HepG2 (cell line): Measurements from ENCODE around the gene RPL27A. TPM values are rescaled to one million over a fixed set of nuclear protein-coding genes. Genes with fewer than 3 reads are reported as not detected.
A peak's percentile ranks its signal among the peaks of the same experiment; 100 is the strongest.

Experiments used
- FOXK1 ChIP-seq: sonication (generic); formaldehyde crosslinking; IDR thresholded peaks from 2 replicates; pipeline ENCODE4 v1.4.0; 2020; ENCODE audit warnings: low read depth, missing genetic modification reagents, borderline replicate concordance
- GLMP ChIP-seq: sonication (generic); formaldehyde crosslinking; IDR thresholded peaks from 2 replicates; pipeline ENCODE4 v1.9.0; 2021; ENCODE audit warnings: missing genetic modification reagents, mild to moderate bottlenecking, borderline replicate concordance
- HMG20A ChIP-seq: IDR thresholded peaks from 2 replicates; pipeline ENCODE4 v1.6.1; 2016; ENCODE audit warnings: borderline replicate concordance
- HNRNPK ChIP-seq: fragments of 200-400 bp; formaldehyde crosslinking; IDR thresholded peaks from 2 replicates; pipeline ENCODE4 v1.6.1; 2018; ENCODE audit warnings: low read length, low read depth, moderate library complexity, mild to moderate bottlenecking; ENCODE audit not compliant: poor library complexity, severe bottlenecking
- IRF9 ChIP-seq: sonication (generic); formaldehyde crosslinking; IDR thresholded peaks from 2 replicates; pipeline ENCODE4 v1.8.0; 2022; ENCODE audit warnings: missing genetic modification reagents, mild to moderate bottlenecking, borderline replicate concordance
- JUNB ChIP-seq: sonication (generic); formaldehyde crosslinking; IDR thresholded peaks from 2 replicates; pipeline ENCODE4 v1.8.0; 2022; ENCODE audit warnings: missing genetic modification reagents, mild to moderate bottlenecking, borderline replicate concordance
- KMT2A ChIP-seq: sonication (generic); formaldehyde crosslinking; IDR thresholded peaks from 2 replicates; pipeline ENCODE4 v1.4.0; 2020; ENCODE audit warnings: missing genetic modification reagents
- PHF20 ChIP-seq: sonication (generic); formaldehyde crosslinking; IDR thresholded peaks from 2 replicates; pipeline ENCODE4 v1.5.0; 2020; ENCODE audit warnings: mild to moderate bottlenecking, missing genetic modification reagents
- PITX1 ChIP-seq: sonication (generic); formaldehyde crosslinking; IDR thresholded peaks from 2 replicates; pipeline ENCODE4 v1.5.1; 2020; ENCODE audit warnings: mild to moderate bottlenecking, missing genetic modification reagents
- POLR2G ChIP-seq: fragments of 200-400 bp; formaldehyde crosslinking; IDR thresholded peaks from 2 replicates; pipeline ENCODE4 v1.6.1; 2018; ENCODE audit warnings: mild to moderate bottlenecking, low read depth, low read length, moderate library complexity
- REL ChIP-seq: sonication (generic); formaldehyde crosslinking; conservative IDR thresholded peaks from 2 replicates; pipeline ENCODE4 v1.8.0; 2022; ENCODE audit warnings: mild to moderate bottlenecking, missing genetic modification reagents, moderate library complexity
- SNAI1 ChIP-seq: sonication (generic); formaldehyde crosslinking; IDR thresholded peaks from 2 replicates; pipeline ENCODE4 v1.5.0; 2020; ENCODE audit warnings: mild to moderate bottlenecking, missing genetic modification reagents, borderline replicate concordance
- TSC22D2 ChIP-seq: sonication (generic); formaldehyde crosslinking; IDR thresholded peaks from 2 replicates; pipeline ENCODE4 v1.5.1; 2020; ENCODE audit warnings: missing genetic modification reagents, mild to moderate bottlenecking, borderline replicate concordance
- ZFP41 ChIP-seq: sonication (generic); formaldehyde crosslinking; IDR thresholded peaks from 2 replicates; pipeline ENCODE4 v1.4.0; 2020; ENCODE audit warnings: mild to moderate bottlenecking, missing genetic modification reagents, borderline replicate concordance
- ZNF232 ChIP-seq: sonication (generic); formaldehyde crosslinking; IDR thresholded peaks from 2 replicates; pipeline ENCODE4 v1.4.0; 2020; ENCODE audit warnings: missing genetic modification reagents, borderline replicate concordance
- ZNF446 ChIP-seq: sonication (generic); formaldehyde crosslinking; IDR thresholded peaks from 2 replicates; pipeline ENCODE4 v1.5.0; 2020; ENCODE audit warnings: mild to moderate bottlenecking, missing genetic modification reagents
- ZNF496 ChIP-seq: sonication (generic); formaldehyde crosslinking; IDR thresholded peaks from 2 replicates; pipeline ENCODE4 v1.8.1; 2023; ENCODE audit warnings: mild to moderate bottlenecking, moderate library complexity, missing genetic modification reagents; ENCODE audit not compliant: insufficient replicate concordance
- ZNF709 ChIP-seq: sonication (generic); formaldehyde crosslinking; IDR thresholded peaks from 2 replicates; pipeline ENCODE4 v1.5.0; 2020; ENCODE audit warnings: mild to moderate bottlenecking, missing genetic modification reagents
- ZNF720 ChIP-seq: sonication (generic); formaldehyde crosslinking; IDR thresholded peaks from 2 replicates; pipeline ENCODE4 v1.4.0; 2020; ENCODE audit warnings: missing genetic modification reagents
- ZSCAN30 ChIP-seq: sonication (generic); formaldehyde crosslinking; IDR thresholded peaks from 2 replicates; pipeline ENCODE4 v1.5.0; 2020; ENCODE audit warnings: mild to moderate bottlenecking, missing genetic modification reagents
- ZZZ3 ChIP-seq: sonication (generic); formaldehyde crosslinking; IDR thresholded peaks from 2 replicates; pipeline ENCODE4 v1.4.0; 2020; ENCODE audit warnings: missing genetic modification reagents, mild to moderate bottlenecking, borderline replicate concordance
- polyA plus RNA-seq, 8 experiments: library from polyadenylated mRNA; depleted of rRNA in 3 of 8; stranded (reverse) in 7 of 8; unstranded in 1 of 8; fragments of >200 nt; fragmentation: Illumina TruSeq in 4 of 8; extraction: Trizol in 4 of 8; gene quantifications; 2 replicates each; pipeline versions ENCODE4 v1.2.1 to v1.2.3, GENCODE V29; 2011 to 2016; ENCODE audit warnings: low read depth in 4 of 8, missing spikeins in 1 of 8, mixed read lengths in 1 of 8; ENCODE audit not compliant: insufficient read depth in 1 of 8
- total RNA-seq, 5 experiments: library from RNA; depleted of rRNA; stranded (reverse); fragments of >200 nt; fragmentation: Illumina TruSeq; extraction: Trizol; gene quantifications; 2 replicates each; pipeline ENCODE4 v1.2.3, GENCODE V29; 2016; ENCODE audit warnings: low read depth in 1 of 5
- TF ChIP-seq, protein P1 (sequence below): sonication (generic); formaldehyde crosslinking; IDR thresholded peaks from 2 replicates; pipeline ENCODE4 v1.4.0; 2020; ENCODE audit warnings: missing genetic modification reagents
- TF ChIP-seq, protein P2 (sequence below): sonication (generic); formaldehyde crosslinking; IDR thresholded peaks from 2 replicates; pipeline ENCODE4 v1.4.0; 2020; ENCODE audit warnings: missing genetic modification reagents, borderline replicate concordance

Gene RPL27A
- total and polyA plus RNA-seq, 2 of the 13 experiments (the other 11 are each of a cell fraction or from before 2014, with no cell fraction given), result 1,531 to 2,153 TPM

GRCh38 chr11:8683115-8683807 lies 669 bp downstream of the RPL27A start (continued):
- TF ChIP-seq, protein P1, sequence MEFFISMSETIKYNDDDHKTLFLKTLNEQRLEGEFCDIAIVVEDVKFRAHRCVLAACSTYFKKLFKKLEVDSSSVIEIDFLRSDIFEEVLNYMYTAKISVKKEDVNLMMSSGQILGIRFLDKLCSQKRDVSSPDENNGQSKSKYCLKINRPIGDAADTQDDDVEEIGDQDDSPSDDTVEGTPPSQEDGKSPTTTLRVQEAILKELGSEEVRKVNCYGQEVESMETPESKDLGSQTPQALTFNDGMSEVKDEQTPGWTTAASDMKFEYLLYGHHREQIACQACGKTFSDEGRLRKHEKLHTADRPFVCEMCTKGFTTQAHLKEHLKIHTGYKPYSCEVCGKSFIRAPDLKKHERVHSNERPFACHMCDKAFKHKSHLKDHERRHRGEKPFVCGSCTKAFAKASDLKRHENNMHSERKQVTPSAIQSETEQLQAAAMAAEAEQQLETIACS (CRISPR knock-in tag), result no peak
- TF ChIP-seq REL (CRISPR knock-in tag), result no peak
- TF ChIP-seq PHF20 (CRISPR knock-in tag), result no peak
- TF ChIP-seq SNAI1 (CRISPR knock-in tag), result no peak
- no peak for TF ChIP-seq POLR2G
- TF ChIP-seq ZZZ3, result no peak
- TF ChIP-seq GLMP, result no peak
- TF ChIP-seq, protein P2, sequence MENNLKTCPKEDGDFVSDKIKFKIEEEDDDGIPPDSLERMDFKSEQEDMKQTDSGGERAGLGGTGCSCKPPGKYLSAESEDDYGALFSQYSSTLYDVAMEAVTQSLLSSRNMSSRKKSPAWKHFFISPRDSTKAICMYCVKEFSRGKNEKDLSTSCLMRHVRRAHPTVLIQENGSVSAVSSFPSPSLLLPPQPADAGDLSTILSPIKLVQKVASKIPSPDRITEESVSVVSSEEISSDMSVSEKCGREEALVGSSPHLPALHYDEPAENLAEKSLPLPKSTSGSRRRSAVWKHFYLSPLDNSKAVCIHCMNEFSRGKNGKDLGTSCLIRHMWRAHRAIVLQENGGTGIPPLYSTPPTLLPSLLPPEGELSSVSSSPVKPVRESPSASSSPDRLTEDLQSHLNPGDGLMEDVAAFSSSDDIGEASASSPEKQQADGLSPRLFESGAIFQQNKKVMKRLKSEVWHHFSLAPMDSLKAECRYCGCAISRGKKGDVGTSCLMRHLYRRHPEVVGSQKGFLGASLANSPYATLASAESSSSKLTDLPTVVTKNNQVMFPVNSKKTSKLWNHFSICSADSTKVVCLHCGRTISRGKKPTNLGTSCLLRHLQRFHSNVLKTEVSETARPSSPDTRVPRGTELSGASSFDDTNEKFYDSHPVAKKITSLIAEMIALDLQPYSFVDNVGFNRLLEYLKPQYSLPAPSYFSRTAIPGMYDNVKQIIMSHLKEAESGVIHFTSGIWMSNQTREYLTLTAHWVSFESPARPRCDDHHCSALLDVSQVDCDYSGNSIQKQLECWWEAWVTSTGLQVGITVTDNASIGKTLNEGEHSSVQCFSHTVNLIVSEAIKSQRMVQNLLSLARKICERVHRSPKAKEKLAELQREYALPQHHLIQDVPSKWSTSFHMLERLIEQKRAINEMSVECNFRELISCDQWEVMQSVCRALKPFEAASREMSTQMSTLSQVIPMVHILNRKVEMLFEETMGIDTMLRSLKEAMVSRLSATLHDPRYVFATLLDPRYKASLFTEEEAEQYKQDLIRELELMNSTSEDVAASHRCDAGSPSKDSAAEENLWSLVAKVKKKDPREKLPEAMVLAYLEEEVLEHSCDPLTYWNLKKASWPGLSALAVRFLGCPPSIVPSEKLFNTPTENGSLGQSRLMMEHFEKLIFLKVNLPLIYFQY (CRISPR knock-in tag), result no peak
- no peak for TF ChIP-seq ZNF496 (CRISPR knock-in tag)
- no peak; the same call in 1 of the 2 replicates for TF ChIP-seq KMT2A
- TF ChIP-seq HNRNPK, result no peak
- TF ChIP-seq JUNB (CRISPR knock-in tag), result no peak
- TF ChIP-seq TSC22D2 (CRISPR knock-in tag), result no peak
- TF ChIP-seq ZNF232, result no peak
- no peak for TF ChIP-seq PITX1 (CRISPR knock-in tag)
- TF ChIP-seq ZNF709 (CRISPR knock-in tag), result no peak
- no peak for TF ChIP-seq FOXK1 (CRISPR knock-in tag)
- no peak for TF ChIP-seq ZFP41 (CRISPR knock-in tag)
- TF ChIP-seq ZNF446 (CRISPR knock-in tag), result 0 out of 2 replicates have a peak, but pooled peaks have one; percentile 22
- TF ChIP-seq ZSCAN30, result peak; percentile 77; the same call in 1 of the 2 replicates
- no peak for TF ChIP-seq ZNF720 (CRISPR knock-in tag)
- TF ChIP-seq IRF9, result no peak
- no peak for TF ChIP-seq HMG20A (CRISPR knock-in tag)
